NOMO-1 treated with dmso at 0.1 percent for 144 hours (cell line): ENCODE measurements around the gene PCDH9.

Source experiments
- DNase-seq: peaks from one replicate; lab custom pipeline; 2025; ENCODE audit not compliant: unreplicated experiment; lab: John Stamatoyannopoulos, UW

Gene PCDH9

DNA sequence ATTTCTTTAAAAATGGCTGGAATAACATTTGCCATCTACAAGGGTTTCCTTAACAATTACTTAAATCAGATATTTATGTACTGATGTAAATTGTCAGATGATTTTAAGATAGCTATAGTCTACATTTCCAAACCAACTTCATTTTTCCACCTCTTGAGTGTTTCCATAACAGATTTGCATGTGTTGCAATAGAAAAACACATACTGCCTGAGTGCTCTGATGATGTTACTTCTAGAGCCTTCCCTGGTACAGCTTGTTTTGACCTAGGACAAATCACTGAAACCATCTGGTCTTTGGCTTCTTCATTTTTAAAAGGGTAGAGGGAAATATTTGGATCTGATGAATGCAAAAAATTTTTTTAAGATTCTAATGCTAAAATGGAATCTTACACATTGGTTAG is 245.9 kb downstream of the PCDH9 start:
- DNase-seq: no peak

DNA sequence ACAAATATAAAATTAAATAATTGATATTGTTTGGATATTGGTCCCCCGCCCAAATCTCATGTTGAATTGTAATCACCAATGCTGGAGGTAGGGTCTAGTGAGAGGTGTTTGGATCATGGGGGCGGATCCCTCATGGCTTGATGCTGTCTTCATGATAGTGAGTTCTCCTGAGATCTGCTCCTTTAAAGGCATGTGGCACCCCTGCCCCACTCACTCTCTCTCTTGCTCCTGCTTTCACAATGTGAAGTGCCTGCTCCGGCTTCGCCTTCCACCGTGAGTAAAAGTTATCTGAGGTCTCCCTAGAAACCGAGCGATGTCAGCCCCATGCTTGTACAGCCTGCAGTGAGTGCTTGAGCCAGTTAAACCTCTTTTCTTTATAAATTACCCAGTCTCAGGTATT is 248.2 kb downstream of the PCDH9 start:
- DNase-seq: no peak

DNA sequence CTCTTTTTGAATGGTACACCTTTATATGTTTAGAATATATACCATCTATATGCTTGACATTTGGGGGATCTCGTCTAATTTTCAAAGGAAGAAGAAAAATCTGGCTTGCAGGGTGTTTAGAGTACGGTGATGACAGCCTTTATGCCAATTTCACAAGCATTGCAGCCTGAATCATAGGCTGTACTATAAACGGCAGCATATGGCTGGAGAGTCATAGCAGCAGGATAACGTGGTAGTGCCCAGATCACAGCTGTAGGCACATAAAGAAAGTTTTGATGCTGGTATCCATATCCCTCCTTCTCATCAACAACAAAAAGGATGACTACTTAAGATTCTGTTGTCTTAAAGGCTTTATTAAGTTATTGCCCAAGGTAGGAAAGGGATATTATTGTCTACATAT is 253.0 kb downstream of the PCDH9 start:
- no peak for DNase-seq

DNA sequence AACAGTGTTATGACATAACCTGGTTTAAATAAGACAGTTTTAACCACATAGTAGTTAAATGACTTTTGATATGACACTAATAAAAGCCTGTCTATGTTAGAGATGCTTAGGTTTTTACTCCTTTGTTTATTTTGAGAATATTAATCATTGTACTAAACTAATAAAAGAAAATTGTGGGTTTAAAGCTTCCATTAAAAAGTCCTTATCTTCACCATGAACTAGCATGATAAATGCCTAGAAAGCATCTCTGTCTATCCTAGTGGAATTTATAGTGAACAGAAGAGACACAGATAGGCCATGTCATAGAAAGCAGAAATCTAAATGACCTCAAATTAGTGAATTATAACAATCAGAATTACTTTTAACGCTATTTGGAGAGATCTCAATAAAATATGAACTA is 255.2 kb downstream of the PCDH9 start:
- no peak for DNase-seq

DNA sequence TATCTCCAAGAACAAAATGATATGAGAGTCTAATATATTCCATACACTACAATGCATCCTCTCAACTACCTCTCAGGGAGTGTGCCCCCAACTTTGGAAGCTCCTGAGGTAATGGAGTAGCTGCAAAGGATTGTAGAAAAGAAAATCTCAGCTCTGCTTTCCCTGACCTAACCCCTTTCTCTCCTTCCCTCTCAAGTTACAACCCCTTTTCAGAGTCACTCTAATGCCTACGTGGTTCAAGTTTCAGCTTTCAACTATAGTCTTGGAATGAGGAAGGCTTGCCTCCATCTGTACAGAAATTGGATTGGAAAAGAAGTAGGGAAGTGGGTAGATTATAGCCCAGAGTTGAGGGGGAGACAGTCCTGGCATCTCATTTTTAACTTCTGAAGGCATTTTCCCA is 256.0 kb downstream of the PCDH9 start:
- DNase-seq: no peak

DNA sequence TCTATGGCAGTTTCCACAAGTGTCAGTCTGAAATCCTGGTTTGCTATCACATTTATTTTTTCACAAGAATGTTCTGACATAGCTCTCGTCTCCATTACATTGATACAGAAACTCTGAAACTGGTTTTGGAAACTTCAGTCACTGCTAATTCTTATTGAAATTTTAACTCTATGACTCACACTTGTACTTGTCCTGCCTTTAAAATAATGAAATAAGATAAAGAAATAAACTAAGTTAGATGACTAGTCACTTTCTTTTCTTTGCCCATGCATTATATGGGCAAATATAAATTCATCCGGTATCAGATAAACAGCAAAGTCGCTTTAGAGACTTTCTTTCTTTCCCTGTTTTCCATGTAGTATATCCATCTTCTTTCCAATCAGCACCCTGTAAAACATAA is 257.5 kb downstream of the PCDH9 start:
- no peak for DNase-seq

DNA sequence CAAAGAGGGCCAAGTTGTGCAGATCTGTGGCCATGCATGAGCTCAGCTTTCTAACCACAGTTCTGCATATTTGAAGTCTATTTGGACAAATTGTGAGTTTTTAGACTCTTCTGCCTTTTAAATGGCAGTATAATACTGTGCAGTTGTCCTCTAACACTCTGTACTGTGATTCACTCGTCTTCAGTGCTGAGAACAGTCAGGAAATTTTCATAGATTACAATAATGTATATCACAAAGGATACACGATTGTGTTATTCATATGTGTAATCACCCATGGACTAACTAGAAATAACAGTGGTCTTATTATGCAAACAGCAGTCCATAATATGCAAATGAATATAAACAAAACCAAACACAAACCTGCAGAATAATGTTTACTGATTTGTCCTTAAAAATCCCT is 259.1 kb downstream of the PCDH9 start:
- no peak for DNase-seq

DNA sequence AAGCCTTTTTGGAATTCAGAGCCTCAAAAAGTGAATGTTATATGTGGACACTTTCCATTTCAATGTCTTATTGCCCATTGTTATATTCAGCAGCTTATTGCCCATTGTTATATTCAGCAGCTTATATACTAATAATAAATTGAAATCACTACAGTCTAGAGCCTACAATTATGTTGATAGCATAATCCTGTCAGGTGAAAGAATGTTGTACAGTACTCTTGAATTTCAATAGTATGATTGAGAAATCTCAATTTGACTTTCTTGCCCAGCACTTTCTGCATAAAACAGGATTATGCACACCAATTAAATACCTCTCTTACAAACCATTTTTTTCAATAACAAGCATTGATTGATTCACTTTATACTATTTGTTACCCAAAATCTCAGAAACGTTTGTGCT is 260.8 kb downstream of the PCDH9 start:
- DNase-seq: no peak

DNA sequence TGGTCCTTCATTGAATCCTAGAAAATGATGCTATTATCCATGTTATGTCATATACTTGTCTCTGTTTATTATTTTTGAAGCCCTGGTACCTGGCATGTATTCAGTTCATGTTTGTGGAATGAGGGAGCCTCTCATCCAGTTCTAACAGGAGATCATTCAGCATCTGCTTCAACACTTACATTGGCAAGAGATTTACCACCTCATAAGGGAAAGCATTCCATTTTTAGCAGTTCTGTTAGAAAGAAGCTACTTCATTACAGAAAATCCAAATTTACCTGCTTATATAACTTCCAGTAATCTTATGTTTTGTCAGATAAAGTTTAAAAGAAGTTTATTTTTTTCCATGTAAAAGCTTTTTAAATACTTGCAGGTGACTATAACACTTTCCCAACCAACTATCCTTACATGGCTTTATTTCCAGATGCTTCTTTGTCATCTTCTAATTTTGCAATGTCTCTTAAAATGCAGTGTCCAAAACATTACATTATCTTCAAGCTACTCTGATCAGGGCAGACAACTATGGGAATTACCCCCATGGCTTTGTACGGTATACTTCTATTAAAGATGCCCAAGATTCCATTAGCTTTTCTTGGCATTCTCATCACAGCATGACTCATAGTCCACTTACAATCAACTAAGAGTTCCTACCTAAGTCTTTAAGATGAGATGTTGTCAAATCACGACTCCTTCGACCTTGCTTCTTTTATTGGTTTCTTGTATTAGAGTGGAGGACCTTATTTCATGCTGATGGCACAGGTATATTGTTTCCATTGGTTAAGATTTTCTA is 262.1 kb downstream of the PCDH9 start:
- DNase-seq: no peak

DNA sequence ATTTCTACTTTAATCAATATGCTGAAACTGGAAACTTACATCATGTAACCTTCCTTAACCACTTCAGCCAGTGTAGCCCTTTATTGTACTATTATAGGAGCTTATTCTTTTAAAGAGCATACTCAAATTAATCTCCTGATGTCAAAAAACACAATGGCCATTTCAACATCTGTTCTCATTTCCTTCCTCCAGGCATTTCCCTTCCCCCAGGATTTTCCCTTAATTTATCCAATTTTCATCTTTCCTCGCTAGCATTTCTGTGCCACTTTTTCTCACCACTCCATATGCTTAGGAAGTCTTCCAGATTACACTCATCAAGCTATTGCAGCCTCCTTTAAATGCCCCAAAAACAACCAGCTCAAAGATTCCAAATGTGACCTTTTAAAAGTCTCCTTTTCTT is 265.0 kb downstream of the PCDH9 start:
- no peak for DNase-seq

DNA sequence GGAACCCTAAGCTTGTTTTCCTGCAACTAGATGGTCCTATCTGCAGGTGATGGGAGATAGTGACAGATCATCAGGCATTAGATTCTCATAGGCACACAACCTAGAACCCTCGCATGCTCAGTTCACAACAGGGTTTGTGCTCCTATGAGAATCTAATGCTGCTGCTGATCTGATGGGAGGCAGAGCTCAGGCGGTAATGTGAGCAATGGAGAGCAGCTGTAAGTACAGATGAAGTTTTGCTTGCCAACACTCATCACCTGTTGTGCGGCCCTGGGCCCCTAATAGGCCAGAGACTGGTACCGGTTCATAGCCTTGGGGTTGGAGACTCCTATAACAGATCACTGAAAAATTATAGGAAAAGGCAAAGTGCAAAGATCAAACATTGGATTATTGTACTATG is 267.2 kb downstream of the PCDH9 start:
- no peak for DNase-seq

DNA sequence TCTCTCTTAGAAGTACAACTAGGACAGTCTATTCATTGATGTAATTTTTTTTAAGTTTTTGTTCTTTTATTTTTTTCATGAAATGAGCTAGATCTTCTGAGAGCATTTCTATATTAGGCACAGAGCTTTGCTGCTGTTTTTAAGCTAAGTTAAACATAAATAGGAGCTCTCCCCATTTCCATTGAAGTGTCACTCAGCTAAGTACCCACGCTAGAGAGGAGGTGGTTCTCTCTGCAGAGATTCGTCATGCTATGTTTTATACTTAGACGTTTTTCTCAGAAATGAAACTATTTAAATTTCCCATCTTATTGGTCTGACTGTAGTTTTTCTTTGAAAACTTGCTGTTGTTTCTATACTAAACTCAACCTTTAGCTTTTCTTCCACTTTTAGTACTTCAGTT is 271.5 kb downstream of the PCDH9 start:
- DNase-seq: no peak

DNA sequence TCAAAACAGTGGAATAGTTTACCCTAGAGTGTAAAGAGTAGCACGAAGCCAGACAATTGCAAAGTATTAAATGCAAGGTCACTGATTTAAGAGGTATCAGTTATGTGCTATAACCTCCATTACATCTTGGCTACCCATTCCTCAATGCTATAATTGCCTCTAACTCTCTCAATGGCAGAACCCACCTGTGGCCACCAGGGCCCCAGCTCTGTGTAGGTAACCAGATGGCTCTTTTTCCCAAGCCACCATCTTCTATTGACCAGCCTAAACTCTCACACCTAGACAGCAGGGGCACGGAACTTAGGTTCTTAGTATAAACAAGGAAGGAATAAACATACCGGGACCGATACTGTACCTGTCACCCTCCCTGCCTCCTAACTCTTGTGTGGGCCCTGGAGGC is 277.6 kb downstream of the PCDH9 start:
- DNase-seq: no peak

DNA sequence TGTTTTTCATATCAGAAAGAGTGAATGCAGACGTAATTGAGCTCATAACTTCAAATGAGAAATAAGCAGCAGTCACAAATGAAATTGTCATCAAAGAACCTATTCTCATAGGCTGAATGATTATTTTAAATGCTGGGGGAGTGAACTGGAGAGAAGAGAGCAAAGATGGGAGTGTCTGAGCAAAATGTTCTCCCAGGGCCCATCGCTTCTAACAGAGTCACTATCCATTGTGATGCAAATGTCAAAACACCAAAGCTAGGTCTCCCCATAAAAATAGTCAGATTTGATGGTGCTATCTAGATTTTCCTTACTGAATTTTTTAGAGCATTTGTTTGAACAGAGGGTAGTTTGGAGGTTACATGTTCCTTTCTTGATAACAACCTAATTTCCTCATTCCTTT is 278.7 kb downstream of the PCDH9 start:
- no peak for DNase-seq

DNA sequence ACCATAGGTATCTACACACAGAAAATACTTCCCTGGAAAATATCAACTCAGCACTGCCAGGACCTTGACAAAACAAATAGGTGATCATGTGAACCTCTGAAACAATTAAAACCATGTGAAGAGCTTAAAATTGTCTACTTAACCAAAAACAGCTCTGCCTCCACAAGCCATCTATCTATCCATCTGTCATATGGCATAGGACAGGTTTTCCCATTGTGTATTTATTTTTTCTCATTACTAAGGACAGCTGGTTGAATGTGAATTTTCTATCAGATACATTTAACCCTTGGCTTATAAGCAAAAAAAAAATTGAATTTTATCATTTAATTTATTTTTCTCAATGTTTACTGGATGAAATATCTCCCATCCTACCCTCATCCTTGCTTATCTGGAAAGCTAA is 279.5 kb downstream of the PCDH9 start:
- DNase-seq: no peak

DNA sequence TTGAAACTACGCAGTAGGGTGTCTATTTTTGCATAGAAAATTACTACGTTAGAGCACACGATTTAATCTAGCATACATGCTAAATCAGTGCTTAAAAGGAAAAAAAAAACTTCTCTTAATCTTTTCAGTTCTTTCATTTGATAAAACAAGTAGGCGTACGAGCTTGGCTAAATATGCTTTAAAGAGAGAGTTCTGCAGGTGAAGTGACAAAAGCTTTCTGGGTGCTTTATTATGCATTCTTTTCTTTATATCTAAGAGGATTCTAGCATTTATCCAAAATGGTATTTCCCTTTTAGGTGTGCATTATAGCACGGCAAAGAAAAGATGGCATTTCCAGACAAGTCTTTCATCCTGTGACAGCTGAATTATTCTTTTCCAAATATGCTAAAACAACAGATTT is 281.2 kb downstream of the PCDH9 start:
- no peak for DNase-seq

DNA sequence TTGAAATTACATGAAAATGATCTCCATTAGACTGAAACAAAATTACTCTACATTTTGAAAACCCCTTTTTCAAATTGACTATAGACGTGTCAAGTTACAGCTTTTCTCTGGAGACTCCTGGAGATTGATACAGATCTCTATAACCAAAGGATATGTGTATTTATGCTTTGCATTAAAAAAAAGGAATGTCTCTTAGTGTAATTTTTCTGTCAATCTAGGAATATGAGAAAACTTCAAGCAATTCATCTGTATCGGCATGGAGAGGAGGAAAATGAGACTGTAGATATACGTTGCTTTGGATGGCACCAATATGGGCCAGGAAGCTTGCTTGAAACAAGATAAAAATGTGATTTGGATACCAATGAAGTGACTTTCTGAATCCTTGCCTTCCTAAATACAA is 286.6 kb downstream of the PCDH9 start:
- no peak for DNase-seq

DNA sequence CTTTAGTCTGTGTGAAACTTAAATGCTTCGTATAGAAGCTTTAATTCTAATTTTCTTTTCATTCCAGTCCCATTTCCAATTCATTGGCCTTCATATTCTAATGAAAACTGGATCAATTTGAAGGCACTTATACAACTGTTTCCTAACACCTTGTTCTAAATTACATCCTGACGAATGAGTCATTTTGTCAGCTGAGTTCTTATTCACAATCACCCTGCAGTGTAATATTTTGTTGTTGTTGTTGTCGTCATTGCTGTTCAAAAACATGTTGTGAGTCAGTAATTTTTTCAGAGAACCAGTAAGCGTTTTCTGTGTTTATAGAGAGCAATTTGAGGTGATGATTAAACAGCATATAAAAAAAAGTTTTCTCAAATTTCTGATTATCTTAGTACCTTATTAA is 290.0 kb downstream of the PCDH9 start:
- DNase-seq: no peak

DNA sequence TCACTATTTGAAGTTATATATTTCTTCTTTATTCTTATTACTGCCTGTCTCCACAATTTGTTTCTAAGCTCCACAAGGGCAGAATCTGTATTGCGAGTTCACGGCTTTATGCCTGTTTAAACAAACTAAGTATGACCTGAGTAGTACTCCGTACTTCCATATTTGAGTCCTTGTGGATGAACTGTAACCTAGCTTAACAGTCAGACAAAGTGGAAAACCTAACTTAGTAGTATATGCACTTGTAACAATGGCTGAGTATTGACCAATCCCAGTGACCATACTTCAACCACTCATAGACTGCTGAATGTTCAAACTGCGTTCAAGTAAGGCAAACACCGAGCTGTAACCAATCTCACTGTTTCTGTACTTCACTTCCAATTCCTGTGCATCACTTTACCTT is 292.7 kb downstream of the PCDH9 start:
- no peak for DNase-seq

DNA sequence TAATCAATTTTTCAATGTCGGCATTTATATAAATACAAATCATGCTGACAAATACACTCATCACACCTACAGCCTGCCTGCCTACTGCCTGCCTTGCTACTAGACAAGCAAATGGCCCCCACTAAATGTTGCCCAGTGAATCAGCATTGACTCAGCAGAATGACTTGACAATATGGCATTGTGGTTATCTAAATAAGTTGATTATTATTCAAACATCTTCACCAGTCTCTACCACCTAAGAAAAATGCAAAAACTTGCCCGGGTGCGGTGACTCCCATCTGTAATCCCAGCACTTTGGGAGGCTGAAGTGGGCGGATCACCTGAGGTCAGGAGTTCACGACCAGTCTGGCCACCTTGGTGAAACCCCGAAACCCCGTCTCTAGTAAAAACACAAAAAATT is 296.1 kb downstream of the PCDH9 start:
- DNase-seq: no peak

DNA sequence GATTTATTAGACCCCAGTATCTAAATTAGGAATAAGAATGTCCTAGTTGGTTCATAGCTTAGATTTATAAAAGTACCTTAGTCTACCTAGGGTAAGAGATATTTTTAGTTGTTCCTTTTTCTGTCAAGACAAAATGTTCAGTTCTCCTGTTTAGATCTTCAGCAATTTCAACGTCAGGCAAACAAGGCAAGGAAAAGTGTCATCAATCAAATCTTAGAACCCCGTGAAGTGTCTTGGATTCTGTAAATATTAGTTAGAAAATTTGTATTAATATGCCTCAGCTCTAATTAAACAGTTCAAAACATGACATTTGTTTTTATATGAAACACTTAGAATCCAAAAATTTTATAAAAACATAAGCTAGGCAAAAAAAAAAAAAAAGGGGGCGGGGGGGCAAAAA is 296.6 kb downstream of the PCDH9 start:
- DNase-seq: no peak

DNA sequence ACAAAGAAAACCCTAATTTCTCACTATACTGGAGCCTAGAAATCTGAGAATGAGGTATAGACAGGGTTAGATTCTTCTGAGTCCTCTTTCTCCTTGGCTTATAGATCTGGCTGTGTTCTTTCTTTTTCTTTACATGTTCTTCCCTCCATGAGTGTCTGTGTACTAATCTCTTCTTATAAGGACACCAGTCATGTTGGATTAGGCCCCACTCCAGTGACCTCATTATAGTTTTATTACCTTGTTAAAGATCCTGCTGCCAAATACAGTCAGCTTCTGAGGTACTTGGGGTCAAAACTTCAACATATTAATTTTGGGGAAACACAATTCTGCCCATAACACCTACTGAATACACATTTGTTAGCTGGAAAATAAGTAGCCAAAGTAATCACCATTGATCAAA is 302.6 kb downstream of the PCDH9 start:
- no peak for DNase-seq

DNA sequence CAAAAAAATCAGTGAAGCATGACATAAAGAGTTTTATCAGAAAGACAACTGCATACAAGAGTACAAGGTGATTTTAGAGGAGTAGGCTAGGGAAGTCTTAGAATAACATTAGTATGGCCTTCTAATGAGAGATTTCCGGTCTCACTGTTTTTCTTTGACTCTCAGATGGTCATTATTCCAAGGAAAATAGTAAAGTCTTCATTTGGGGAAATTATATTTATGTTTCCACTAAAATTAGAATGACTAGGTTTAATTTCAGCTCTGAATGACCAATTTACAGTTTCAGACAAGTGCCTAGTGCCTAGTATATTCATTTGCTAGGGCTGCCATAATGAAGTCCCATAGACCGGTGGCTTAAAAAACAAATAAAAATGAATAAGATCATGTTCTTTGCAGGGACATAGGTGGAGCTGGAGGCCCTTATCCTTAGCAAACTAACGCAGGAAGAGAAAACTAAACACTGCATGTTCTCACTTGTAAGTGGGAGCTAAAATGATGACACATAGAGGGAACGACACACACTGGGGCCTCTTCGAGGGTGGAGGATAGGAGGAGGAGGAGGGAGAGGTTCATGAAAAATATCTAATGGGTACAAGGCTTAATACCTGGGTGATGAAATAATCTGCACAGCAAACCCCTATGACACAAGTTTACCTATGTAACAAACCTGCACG is 303.1 kb downstream of the PCDH9 start:
- DNase-seq: no peak
